ENCODE measurements around the gene IKZF1.

IKZF1 gene

GRCh38 chr7:50382455-50382854 lies 77.9 kb downstream of the IKZF1 start:
- DNase-seq: no peak

GRCh38 chr7:50387351-50387750 lies 82.8 kb downstream of the IKZF1 start:
- DNase-seq: no peak

GRCh38 chr7:50389961-50390360 lies 85.4 kb downstream of the IKZF1 start:
- no peak for DNase-seq

- no peak for DNase-seq
These were observed 86.9 kb downstream of the IKZF1 start for GRCh38 chr7:50391386-50391785.

- no peak for DNase-seq
These were observed 88.6 kb downstream of the IKZF1 start for GRCh38 chr7:50393076-50393475.

- DNase-seq: no peak
These were observed 89.2 kb downstream of the IKZF1 start for GRCh38 chr7:50393547-50394252.

GRCh38 chr7:50394315-50394714 lies 89.8 kb downstream of the IKZF1 start:
- DNase-seq: no peak

- no peak for DNase-seq
These were observed 92.3 kb downstream of the IKZF1 start for GRCh38 chr7:50396856-50397255.

GRCh38 chr7:50397320-50397970 lies 92.9 kb downstream of the IKZF1 start:
- no peak for DNase-seq

- no peak for DNase-seq
These were observed 93.4 kb downstream of the IKZF1 start for GRCh38 chr7:50397971-50398324.

- no peak for DNase-seq
These were observed 94.7 kb downstream of the IKZF1 start for GRCh38 chr7:50399206-50399605.

- no peak for DNase-seq
These were observed 95.1 kb downstream of the IKZF1 start for GRCh38 chr7:50399635-50400034.

- DNase-seq: no peak
These were observed 95.6 kb downstream of the IKZF1 start for GRCh38 chr7:50400114-50400513.

GRCh38 chr7:50404392-50404791 lies 99.9 kb downstream of the IKZF1 start:
- DNase-seq: no peak

- no peak for DNase-seq
These were observed 100.7 kb downstream of the IKZF1 start for GRCh38 chr7:50405221-50405620.

GRCh38 chr7:50406935-50407334 lies 102.4 kb downstream of the IKZF1 start:
- no peak for DNase-seq

GRCh38 chr7:50409856-50410745 lies 105.6 kb downstream of the IKZF1 start:
- DNase-seq: no peak

- no peak for DNase-seq
These were observed 106.8 kb downstream of the IKZF1 start for GRCh38 chr7:50411332-50411731.

GRCh38 chr7:50412973-50413372 lies 108.5 kb downstream of the IKZF1 start:
- DNase-seq: no peak

- no peak for DNase-seq
These were observed 109.0 kb downstream of the IKZF1 start for GRCh38 chr7:50413561-50413960.

- DNase-seq: no peak
These were observed 111.4 kb downstream of the IKZF1 start for GRCh38 chr7:50415844-50416364.

GRCh38 chr7:50416527-50417182 lies 112.1 kb downstream of the IKZF1 start:
- no peak for DNase-seq

GRCh38 chr7:50418086-50418515 lies 113.6 kb downstream of the IKZF1 start:
- peak; percentile 74 for DNase-seq

All from HCEC 1CT (cell line).